HG03571 (cell line): Measurements from ENCODE around the gene TBL1X.
A peak's percentile ranks its signal among the peaks of the same experiment; 100 is the strongest.

ENCODE experiments used
- ATAC-seq: cut with Tn5 transposase; IDR thresholded peaks from one replicate; pipeline ENCODE4 v1.9.1; 2021; ENCODE audit not compliant: unreplicated experiment

The TBL1X gene

DNA sequence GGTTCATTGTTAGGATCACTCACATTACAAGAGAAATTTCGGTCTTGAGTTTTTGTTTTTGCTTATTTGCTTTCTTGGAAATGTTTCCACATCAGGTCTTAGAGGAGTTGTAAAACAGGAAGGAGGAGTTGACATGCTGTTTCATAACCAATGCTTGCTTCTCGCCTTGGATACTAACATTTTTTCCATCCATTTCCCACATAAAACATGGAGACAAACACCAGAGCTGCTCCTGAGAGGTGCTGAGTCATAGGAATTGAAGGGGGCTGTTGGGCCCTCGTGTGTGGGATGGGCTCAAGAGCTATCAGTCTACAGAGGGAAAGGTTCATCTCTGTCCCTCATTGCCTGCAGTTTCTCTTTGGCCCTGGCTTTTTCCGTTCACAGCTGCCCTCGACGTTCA lies 29.9 kb downstream of the TBL1X start:
- no peak for ATAC-seq

DNA sequence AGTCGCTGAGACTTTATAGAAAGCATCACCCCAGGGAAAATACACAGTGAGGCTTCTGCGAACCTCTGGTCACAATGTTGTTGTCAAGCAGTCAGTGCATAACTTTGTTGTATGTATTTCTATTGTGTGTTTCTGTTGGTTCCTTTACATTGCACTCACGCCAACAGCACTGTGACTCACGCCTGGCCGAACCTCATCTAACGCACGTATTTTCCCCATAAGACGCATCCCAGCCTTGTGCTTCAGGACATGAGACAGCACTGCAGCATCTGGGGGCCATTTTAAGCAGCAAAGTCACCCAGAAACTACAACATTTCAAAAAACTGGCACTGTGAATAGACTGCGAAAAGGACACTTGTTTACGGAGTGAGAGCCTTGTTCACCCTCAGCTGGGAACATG lies 30.6 kb downstream of the TBL1X start:
- ATAC-seq: no peak

DNA sequence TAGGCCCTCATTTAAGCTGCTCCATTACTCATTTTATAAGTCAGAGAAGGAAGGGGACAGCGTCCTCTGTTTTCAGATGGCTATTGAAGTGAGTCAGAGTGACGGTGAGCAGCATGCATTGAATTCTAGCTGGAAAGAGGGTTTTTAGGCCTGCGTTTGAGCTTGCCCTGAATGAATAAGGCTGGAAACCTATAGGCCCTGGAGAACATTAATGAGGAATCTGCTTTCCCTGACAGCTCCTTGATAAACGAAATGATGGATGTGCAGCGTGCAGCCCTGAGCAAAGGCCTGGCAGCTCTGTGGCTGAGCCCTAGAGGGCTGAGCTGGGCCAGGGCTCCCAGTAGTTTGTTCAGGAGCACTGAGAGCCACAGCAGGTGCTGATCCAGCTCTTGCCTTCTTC lies 33.4 kb downstream of the TBL1X start:
- no peak for ATAC-seq

DNA sequence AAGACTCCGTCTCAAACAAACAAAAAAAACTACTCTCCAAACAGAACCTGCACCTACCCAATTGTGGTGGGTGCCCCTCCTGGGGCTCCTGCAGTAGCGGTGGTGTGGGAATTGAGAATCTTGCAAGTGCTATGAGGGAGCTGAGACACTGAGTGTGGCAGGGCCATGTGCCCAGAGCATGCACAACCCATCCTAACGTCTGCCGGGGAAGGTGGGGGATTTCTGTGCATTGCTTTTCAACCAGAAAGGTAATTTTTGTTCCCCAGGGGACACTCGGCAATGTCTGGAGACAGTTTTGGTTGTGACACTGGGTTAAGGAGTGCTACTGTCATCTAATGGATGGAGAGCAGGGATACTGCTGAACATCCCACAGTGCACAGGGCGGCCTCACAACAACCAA lies 35.7 kb downstream of the TBL1X start:
- ATAC-seq: no peak

DNA sequence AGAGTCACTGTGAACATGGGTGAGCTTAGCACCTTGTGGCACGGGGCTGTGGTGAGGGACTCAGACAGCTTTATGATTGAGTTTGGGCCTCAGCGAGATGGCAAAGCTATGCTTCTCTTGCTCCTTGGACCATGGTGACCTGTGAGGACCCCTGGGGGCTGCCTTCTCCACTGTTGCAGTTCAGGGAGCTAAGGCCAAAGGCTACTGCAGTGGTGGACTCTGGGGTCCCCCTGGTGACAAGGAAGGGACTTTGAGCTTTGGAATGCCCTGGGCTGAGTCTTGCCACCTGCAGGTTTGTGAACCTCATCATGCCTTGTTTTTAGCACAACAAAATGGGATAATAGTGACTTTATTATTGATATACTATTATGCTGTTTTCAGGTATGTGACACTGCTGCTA lies 36.5 kb downstream of the TBL1X start:
- ATAC-seq: no peak

DNA sequence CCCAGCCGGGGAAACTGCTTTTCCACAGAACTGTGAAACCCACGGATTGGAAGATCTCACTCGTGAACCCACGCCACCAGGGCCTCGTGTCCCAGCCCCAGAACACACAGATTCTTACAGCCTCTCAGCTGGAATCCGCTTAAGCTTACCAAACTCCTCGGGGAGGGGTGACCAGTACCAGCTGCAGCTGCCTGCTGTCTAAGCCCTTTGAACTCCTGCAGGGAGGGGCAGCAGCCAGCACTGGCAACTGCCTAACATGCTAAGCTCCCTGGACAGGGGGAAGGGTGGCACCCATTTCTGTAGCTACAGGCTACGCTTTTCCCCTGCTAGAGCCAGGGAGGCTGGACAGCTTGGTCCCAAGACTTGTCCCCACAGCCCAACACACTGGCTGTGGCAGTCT lies 38.4 kb downstream of the TBL1X start:
- no peak for ATAC-seq

DNA sequence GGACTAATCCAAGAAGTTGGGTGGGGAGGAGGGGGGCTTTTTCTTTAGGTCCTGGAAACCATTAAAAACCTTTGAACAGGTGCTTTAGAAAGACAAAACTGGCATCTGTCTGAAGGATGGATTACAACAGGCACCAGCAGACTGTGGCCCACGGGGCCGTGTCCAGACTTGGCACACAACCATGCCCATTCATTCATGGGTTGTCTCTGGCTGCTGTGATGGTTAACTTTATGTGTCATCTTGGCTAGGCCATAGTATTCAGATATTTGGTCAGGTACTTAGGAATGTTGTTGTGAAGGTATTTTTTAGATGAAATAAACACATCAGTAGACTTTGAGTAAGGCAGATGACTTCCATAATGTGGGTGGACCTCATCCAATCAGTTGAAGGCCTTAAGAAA lies 45.5 kb downstream of the TBL1X start:
- no peak for ATAC-seq

DNA sequence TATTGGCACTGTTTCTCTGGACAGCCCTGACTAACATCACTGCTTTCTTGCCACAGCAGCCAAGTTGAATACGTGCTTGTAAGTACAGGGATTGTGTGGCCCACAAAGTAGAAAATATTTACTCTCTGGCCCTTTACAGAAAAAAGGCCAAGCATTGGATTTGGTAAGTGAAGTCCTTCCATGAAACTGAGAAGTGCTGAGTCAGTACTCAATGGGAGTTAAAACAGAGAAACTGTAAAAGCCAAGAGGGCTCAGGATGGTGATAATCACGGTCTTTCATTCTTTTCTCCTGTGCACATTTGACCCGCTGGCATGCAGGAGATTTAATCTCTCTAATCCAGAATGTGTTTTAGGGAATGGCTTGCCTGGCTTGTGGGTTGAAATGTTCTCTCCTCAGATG lies 46.1 kb downstream of the TBL1X start:
- ATAC-seq: no peak

DNA sequence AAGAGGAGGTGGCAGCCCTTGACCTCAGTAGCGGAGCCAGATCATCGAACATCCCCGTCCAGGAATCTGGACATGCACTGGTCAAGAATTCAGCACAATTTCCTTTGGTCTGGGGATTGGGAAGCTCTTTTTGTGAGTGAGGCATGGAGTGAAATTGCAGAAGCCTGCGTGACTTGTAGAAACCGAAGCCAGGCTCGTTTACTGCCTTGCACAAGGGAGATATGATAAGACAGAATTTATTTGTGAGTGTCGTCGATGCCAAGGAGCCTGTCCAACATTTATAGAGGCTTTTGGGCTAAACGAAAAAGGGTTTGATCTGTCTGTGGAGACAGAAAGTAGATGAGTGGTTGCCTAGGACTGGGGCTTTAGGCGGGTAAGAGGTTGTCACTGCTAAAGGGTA lies 50.6 kb downstream of the TBL1X start:
- ATAC-seq: no peak

DNA sequence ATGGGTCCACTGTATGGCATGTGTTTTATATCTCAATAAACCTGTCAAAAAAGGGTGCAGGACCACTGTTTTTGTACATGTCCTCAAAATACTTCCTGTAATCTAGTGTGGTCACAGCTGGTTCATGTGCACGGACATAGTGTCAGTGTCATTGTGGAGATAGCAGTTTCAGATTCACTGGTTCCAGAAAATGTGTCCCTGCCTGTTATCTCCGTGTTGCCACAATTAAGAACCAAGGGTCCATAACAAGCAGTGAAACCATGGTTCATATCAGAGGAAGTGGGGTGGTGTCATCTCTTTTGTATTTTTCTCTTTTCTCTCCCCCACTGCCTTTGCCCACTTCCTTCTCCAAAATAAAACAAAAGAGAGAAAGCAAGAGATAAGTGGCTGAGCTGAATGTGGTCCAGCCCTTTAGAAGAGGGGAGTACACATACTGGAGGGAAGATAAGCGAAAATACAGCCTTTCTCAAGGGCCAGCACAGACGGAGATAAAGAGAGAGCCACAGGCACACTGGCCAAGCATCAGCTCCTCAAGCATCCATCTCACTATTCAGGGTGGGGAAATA lies 51.2 kb downstream of the TBL1X start:
- peak; percentile 61 for ATAC-seq

DNA sequence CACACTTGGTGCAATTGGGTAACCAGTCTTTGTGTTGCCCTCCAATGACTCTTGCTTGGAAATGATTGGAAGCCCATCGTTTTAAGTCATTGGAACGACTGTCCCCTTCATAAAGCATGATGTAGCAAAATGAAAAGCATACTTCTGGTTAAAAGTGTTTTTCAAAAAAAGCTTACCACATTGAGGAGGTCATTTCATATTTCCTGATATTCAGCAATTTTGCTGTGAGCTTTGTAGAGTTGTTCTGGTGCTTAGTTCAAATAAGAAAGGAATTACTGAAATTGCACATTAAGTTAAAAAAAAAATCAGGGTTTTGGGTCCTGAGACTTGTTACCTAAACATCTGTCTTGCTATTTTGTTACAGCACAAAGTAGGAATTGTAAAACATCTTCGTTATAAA lies 51.8 kb downstream of the TBL1X start:
- ATAC-seq: no peak

DNA sequence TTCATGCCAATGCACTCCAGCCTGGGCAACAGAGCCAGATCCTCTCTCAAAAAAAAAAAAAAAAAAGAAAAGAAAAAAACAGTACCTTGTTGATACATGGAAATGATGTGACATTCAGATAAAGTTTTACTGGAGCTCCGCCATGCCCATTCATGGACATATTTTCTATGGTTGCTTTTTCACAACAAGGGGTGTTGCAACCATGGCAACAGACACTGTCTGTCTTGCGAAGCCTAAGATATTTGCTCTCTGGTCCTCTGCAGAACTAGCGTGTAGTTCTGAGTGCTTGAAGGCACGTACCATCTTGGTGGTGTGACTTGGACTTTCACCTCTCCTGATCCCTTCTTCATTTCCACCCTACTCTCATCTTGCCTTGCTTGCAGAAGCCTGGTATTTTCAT lies 53.2 kb downstream of the TBL1X start:
- no peak for ATAC-seq

DNA sequence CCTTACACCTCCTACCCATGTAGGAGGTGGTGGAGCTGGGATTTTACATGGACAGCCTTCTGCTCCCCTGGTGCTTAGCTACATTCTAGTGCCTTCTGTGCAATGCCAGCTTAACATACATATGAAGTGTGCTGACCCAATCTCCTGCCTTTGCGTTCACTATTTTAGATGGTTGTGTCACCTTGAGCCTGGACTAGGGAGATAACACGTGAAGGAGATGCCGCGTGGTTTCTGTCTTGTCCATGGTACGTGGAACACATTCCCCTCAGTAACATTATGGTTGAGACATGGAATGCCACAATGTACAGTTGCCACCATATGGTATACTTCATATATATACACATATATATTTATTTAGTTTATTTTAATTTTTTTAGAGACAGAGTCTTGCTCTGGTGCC lies 54.0 kb downstream of the TBL1X start:
- no peak for ATAC-seq

DNA sequence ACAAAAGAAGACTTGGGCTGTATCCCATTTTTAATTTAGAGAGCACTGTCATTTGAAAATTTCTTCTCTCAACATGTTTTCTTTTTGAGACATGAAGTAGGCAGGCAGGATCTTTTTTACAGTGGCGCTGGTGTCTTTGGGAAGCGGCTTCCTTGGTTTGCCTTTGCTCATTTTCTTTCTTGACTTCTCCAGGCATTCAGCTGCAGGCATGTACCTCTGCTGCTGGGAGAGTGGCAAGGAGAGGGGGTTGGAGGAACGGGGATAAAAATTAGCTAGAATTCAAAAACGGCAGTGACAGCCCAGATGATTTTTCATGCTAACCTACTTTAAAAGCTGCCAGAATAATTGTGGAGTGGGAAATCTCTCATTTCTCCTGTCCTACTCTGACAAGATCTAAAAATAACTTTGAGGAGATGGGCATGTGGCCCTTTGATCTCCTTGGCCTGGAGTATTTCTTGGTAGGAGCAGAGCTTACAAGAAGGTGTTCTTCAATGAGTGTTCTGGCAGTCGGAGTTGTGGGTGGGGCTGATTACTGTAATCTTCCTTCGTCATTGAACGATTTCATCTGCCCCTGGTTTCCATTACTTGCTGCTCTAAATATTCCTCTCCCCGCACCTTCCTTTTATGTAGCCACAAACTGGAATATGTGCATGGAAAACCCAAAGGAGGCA lies 54.8 kb downstream of the TBL1X start:
- ATAC-seq: no peak

DNA sequence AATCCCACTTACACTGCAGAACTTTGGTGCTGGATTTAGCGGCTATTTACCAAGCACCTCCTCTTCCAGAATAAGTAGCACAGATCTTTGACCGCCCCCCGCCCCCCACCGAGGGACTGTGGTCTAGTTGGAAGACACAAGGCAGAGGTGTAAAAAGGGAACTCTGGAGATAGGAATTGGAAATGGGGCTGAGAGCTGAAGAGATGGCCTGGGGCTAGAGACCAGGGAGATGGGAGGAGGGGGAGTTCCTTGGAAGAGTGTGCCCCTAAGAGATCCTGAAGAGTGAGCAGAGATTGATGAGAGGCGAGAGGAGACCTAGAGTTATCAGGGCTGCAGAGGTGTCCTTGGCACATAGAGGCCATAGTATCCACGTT lies 55.3 kb downstream of the TBL1X start:
- no peak for ATAC-seq

DNA sequence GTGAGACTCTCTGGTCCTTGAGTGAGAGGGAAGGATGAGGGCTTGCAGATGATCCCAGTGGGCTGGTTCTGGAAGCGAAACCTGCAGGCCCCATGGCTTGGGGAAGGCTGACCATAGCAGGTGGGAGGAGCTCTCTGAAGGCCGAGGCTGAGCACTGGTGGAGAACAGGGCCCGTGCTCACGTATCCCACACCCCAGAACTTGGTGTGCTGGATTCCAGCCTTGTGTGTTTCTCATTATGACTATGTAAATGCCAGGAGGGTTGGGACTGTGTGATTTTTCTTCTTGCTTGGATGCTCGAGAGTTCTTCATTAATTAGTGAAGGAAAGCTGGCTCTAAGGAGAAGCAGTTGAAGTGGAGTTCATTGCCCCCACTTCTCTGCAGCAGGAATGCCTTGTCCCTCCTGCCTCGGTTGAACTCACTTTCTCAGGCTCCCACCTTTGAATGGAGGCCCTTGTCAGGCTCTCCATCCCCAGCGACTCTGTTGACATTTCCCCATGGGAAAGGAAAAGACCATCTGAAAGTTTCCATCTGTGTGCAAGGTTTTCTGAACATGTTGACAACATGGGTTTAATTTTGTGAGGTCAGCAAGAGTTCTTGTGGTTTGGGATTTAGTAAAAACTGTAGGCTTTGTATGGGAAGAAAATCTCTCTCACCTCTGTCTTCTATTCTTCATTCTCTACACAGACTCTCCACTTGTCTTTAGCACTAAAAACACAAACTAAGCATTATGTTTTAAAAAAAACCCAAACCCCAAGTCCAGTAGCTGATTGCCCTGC lies 57.7 kb downstream of the TBL1X start:
- no peak for ATAC-seq

DNA sequence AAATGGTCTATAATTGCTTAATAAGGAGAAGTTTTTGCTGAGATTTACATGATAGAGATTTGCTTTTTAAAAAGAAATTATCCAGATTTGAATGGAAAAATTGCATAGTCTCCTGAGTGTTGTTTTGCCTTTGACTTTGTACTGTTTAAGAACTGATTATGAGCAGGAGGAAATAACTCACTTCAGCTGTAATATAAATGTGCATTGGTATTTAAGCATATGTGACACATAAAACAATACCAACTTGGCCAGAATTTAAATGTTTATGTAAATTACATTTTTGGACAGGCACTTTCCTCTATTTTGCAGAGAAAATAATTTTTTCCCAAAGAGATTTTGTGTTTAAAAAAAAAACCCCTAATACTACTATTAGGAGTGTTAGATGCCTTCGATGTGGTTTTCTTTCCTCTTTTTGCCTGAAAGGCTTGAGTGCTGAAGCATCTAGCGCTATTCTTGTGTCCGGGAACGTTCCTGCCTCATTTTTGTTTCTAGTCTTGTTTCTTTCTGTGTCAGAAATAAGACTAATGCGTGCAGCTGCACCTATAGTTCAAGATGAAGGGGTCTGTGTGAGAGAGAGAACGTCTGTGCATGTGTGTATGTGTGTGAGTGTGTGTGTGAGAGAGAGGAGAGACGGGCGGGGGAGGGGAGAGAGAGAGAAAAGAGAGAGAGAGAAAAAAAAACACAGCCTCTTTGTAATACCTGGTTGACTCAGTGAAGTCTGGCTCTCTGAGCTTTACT lies 60.8 kb downstream of the TBL1X start:
- ATAC-seq: no peak

DNA sequence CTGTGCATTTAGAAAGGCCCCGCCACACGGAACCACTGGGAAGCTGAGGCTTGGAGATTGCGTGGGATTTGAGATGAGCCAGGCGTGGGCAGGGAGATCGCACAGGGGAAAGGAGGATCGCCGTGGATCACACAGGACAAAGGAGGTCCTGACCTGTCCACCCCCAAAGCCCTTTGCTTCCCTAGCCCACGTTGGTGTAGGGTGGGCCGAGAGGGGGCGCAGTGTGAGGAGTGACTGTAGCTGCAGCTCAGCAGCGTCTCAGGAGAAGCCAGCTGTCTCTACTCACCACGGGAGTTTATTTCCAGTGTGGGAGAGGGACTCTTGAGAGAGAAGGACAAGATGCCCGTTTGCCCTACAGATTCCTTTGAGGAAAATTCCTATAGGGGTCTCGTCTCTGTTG lies 62.1 kb downstream of the TBL1X start:
- ATAC-seq: no peak

DNA sequence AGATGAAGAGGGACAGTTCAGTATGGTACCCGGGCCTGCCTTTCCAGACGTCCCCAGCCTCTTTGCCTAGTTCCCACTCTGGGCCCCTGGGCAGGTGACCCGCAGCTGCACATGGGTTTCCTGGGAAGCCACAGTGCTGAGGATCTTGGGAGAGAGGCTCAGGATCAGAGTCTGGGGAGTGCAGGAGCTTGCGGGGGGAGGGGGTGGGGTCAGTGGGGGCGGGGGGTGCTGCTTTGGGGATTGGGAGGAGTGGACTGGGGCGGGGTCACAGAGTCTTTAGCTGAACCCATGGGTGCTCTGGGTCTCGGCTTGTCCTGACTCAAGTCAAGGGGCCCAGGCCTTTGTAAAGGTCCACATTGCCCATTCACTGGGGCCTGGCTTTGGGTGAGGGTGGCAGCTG lies 63.6 kb downstream of the TBL1X start:
- no peak for ATAC-seq

DNA sequence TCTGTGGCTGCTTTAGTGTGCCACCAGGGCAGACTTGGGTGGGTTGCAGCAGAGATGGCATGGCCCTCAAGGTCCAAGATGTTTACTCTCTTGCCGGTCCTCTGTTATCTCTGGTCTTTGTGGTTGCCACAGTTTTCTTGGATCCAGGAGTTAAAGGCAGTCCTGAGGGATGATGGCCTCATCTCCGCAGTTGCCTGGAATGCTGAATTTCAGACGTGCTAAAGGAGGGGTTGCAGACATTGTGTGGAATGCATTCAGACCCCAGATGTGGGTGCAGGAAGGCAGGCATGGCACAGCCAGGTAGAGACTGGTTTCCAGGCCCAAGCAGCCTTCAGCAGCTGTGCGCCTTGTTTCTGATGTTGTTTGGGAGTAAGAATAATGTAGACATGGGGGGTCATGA lies 64.4 kb downstream of the TBL1X start:
- ATAC-seq: no peak

DNA sequence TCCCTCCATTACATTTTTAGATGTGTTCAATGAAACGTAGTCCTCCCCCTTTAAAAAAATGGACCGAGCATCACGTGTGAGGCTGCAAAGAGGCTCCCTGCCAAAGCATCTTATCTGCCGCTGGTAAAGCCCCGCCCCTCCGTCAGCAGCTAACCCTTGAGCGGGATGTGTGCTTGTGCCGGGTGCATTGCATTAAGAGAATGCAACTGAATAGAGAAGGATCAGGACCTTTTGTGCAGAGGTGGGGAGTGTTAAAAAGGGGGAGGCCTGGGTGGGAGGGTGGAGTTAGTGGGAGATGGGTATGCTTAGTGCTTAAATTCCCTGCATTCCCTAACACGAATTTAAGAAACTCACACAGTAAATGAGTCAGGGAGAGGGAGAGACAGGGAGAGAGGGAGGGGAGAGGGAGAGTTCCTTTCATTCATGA lies 66.0 kb downstream of the TBL1X start:
- ATAC-seq: peak; percentile 61

DNA sequence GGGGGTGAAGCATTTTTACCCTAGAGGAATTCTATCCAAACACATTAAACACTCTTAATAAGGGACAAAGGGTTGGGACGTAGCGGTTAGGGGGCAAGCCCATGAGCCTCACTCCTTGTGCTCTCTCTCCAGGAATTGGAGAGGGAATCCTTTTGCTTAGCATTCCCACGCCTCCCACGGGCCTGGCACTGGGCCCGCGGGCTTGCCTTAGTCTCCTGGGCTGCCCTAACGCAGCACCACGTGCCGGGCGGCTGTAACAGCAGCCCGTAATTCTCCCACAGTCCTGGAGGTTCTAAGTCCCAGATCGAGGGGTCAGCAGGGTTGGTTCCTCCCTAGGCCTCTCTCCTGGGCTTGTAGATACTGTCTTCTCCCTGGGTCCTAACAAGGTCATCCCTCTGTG lies 67.5 kb downstream of the TBL1X start:
- ATAC-seq: no peak
